DND-41 (cell line): ENCODE data around the gene COL23A1.

Source experiments
- CTCF ChIP-seq: IDR thresholded peaks from 2 replicates; pipeline ENCODE4 v1.5.1; 2012; ENCODE audit warnings: borderline replicate concordance, low read length, moderate library complexity, mild to moderate bottlenecking; ENCODE audit not compliant: poor library complexity, severe bottlenecking; ENCODE audit errors: extremely low read depth
- EZH2 ChIP-seq: IDR thresholded peaks from 3 replicates; pipeline ENCODE4 v1.6.1; 2012; ENCODE audit warnings: borderline replicate concordance, low read depth, mild to moderate bottlenecking, moderate library complexity, low read length, inconsistent platforms; ENCODE audit not compliant: severe bottlenecking

GRCh38 chr5:178360926-178361235 lies 229.3 kb downstream of the COL23A1 start:
- TF ChIP-seq CTCF (no peak), EZH2 (no peak)
